GM21717 (cell line): ENCODE measurements around the gene NFIL3.
A peak's percentile ranks its signal among the peaks of the same experiment; 100 is the strongest.
"Not testable (repeated sequence)": the region's sequence is repeated elsewhere in the genome, so short reads cannot be mapped to it uniquely, and the experiment has no call there.

Experiments
- ATAC-seq: cut with Tn5 transposase; IDR thresholded peaks from one replicate; pipeline ENCODE4 v1.9.1; 2021; ENCODE audit warnings: mild to moderate bottlenecking, moderate library complexity; ENCODE audit not compliant: unreplicated experiment

The NFIL3 gene

GRCh38 chr9:91398926-91399325, 24.7 kb downstream of the NFIL3 start:
- no peak for ATAC-seq

- no peak for ATAC-seq
Observed at GRCh38 chr9:91395553-91396471, 27.8 kb downstream of the NFIL3 start.

DNA sequence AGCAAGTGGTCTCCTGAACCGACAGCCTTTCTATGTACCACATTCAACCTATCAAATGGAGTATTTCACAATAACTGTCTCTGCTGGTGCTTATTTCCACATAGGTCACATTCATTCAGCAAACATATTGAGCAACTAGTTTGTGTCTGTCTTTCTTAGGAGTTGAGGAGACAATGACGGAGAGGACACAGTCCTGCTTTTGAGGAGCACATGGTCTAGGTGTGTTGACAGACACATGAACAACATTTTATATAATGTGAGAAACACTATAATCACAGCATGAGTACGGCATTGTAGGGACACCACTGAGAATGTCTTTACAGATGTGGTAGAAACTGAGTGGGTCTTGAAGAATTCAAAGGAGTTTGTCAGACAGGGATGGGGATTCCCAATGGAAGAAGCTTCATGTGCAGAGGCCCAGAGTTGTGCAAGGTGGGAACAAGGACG, 28.5 kb downstream of the NFIL3 start:
- ATAC-seq = no peak

- no peak for ATAC-seq
Observed at GRCh38 chr9:91393826-91394225, 29.8 kb downstream of the NFIL3 start.

DNA sequence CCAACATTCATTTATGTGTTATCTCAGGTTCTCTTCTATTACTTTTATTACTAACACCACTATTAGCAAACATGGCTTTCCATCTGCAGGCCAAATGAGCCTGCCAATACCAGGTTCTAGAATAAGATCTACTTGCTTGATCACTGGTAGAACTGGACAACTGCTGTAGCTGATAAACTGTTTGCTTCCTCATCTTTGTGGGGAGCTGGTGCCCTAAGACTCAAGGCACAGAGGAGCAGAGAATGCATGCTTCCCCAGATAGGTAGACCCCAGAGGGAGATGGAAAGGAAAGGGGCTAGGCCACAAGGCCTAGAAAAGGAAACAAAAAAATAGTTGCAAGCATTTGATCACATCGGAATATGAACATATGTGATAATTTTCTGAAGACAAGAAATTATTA, 31.2 kb downstream of the NFIL3 start:
- no peak for ATAC-seq

GRCh38 chr9:91391818-91392217, 31.8 kb downstream of the NFIL3 start:
- no peak for ATAC-seq

GRCh38 chr9:91391412-91391811, 32.2 kb downstream of the NFIL3 start:
- no peak for ATAC-seq

- not testable (repeated sequence) for ATAC-seq
Observed at GRCh38 chr9:91389686-91390085, 33.9 kb downstream of the NFIL3 start.

- ATAC-seq = no peak
Observed at GRCh38 chr9:91386765-91387164, 36.9 kb downstream of the NFIL3 start.

- no peak for ATAC-seq
Observed at GRCh38 chr9:91384954-91385353, 38.7 kb downstream of the NFIL3 start.

DNA sequence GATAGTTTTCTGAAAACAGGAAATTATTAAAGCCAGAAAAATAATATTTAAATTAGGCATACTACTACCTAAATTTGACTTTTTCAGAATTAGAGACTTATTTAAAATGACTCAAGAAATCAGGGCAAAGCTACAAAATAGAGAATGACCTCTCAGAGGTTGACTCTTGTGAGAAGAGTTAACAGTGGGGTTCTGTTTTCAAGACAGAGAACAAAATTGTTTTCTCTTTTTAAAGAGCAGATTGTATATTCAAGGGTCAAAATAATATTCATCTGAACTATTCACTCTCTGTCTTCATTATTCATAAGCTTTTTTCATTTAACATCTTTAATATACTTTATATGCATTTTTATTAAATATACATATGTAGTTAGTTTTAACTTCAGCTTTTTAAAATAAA, 40.1 kb downstream of the NFIL3 start:
- no peak for ATAC-seq

- no peak for ATAC-seq
Observed at GRCh38 chr9:91382298-91382697, 41.3 kb downstream of the NFIL3 start.

GRCh38 chr9:91379426-91379825, 44.2 kb downstream of the NFIL3 start:
- ATAC-seq = no peak

- ATAC-seq = no peak
Observed at GRCh38 chr9:91378695-91379127, 44.9 kb downstream of the NFIL3 start.

GRCh38 chr9:91378054-91378453, 45.6 kb downstream of the NFIL3 start:
- ATAC-seq = not testable (repeated sequence)

DNA sequence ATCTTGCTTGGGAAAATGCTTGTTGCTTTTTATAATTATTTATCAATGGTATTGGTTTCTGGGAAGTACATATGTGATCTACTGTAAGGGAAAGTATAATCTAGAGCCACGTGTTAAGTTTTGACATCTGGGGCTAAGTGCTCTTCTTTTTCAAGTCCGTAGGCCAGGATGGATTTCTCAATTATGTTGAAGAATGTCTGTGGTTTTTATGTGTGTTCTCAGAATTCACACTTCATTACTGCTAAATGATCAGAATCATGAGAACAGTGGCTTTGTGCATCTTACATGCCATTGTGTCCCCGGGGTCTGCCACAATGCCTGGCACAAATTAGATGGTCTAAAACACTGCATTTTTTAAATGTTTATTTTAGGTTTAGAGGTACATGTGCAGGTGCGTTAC, 47.4 kb downstream of the NFIL3 start:
- no peak for ATAC-seq

- ATAC-seq = no peak
Observed at GRCh38 chr9:91374939-91375338, 48.7 kb downstream of the NFIL3 start.

DNA sequence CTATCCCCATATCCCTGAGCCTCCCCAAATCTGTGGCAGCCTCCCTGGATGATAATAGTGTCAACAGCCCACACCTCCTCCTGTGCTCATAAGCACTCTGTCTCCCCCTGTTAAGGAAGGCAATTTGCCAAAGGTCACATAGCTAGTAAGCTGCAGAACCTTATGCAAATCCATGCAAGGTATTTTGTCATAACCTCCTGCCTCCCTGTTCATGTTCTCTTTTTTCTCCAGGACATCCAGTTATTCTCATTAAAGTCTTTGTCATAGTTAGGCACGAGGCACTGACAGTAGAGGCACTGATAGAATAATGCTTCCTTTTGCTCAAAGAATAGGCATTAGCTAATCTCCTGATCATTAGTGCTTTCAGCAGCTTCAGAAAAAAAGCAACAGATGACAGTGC, 51.7 kb downstream of the NFIL3 start:
- ATAC-seq = no peak

GRCh38 chr9:91370006-91370405, 53.6 kb downstream of the NFIL3 start:
- ATAC-seq = not testable (repeated sequence)

DNA sequence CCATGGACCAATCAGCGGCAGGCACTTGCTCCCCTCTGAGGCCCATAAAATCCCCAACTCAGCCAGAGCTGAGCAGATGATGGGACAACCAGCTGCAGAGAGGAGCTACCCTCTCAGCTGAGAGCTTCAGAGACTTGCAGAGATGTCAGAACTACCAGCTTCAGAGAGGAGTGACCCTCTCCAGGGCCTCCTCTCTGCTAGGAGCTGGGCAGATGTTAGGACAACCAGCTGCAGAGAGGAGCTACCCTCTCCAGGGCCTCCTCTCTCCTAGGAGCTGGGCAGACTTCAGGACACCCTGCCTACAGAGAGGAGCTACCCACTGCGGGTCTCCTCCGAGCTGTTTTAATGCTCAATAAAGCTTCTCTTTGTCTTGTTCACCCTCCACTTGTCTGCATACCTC, 58.9 kb downstream of the NFIL3 start:
- no peak for ATAC-seq

- ATAC-seq = no peak
Observed at GRCh38 chr9:91364005-91364404, 59.6 kb downstream of the NFIL3 start.

DNA sequence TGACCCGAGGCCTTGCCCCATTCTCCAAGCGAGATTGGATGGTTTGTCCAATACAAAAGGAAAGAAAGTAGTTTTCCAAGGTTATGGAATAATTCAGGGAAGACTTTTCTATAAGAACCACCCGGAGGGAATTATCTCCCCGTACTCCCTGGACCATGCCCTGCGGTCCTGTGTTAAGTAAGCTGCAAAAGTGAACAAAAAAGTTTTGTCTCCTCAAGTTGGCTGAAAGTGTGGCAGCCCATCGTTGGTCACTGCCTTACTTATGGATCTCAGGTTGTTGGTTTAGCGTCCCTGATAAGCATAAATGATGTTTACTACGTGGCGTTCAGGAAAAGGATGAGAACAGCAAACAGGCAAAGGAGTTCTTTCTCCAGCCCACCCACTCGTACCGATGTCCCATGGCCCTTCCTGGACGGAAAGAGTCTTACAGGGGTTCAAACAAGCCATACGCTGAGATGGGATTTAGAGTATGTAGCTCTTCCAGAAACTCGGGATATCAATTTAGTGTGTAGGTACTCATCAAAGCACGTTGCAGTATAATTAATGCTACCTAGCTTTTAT, 61.5 kb downstream of the NFIL3 start:
- ATAC-seq = peak; percentile 5
